GM23338 (cell line): Measurements from ENCODE around the gene SOX1. TPM values are rescaled to one million over a fixed set of nuclear protein-coding genes. Genes with fewer than 3 reads are reported as not detected.

ENCODE experiments used
- ATAC-seq: fragments of 200-7000 bp; cut with Tn5 transposase; 3 replicates; pipeline ENCODE4 v1.9.1; 2020
- DNase-seq: peaks from one replicate; pipeline ENCODE4 v3.0.0-alpha.2; 2015; ENCODE audit warnings: low spot score
- H2AFZ ChIP-seq: fragments of 200-600 bp; sonication (generic); 2 replicates; pipeline ENCODE4 v1.8.0; 2016; ENCODE audit warnings: antibody characterized with exemption, mild to moderate bottlenecking, moderate library complexity
- H3F3A ChIP-seq: fragments of 200-600 bp; sonication (generic); replicated peaks from 2 replicates; pipeline ENCODE4 v1.8.0; 2017; ENCODE audit warnings: antibody characterized with exemption, mixed run types, low read depth
- H3K27ac ChIP-seq: fragments of 200-600 bp; sonication (generic); 2 replicates; pipeline ENCODE4 v1.6.1; 2016; ENCODE audit warnings: low read depth
- H3K27me3 ChIP-seq: fragments of 200-600 bp; sonication (generic); 2 replicates; pipeline ENCODE4 v1.8.0; 2016; ENCODE audit warnings: mild to moderate bottlenecking, mixed run types, moderate library complexity; ENCODE audit not compliant: insufficient read depth
- H3K36me3 ChIP-seq: fragments of 200-600 bp; sonication (generic); 2 replicates; pipeline ENCODE4 v1.8.0; 2016; ENCODE audit warnings: mild to moderate bottlenecking; ENCODE audit not compliant: insufficient read depth
- H3K4me1 ChIP-seq: fragments of 200-600 bp; sonication (generic); 2 replicates; pipeline ENCODE4 v1.8.0; 2016; ENCODE audit warnings: mild to moderate bottlenecking, moderate library complexity; ENCODE audit not compliant: insufficient read depth
- H3K4me2 ChIP-seq: fragments of 200-600 bp; sonication (generic); 2 replicates; pipeline ENCODE4 v1.7.1; 2017; ENCODE audit warnings: mixed run types
- H3K4me3 ChIP-seq: fragments of 200-600 bp; sonication (generic); 2 replicates; pipeline ENCODE4 v1.6.1; 2016; ENCODE audit warnings: mixed run types
- H3K79me2 ChIP-seq: fragments of 200-600 bp; sonication (generic); replicated peaks from 2 replicates; pipeline ENCODE4 v1.8.0; 2017; ENCODE audit warnings: mild to moderate bottlenecking; ENCODE audit not compliant: insufficient read depth
- H3K9me2 ChIP-seq: fragments of 200-600 bp; sonication (generic); 2 replicates; pipeline ENCODE4 v1.8.0; 2017; ENCODE audit not compliant: insufficient read depth
- H4K20me1 ChIP-seq: fragments of 200-600 bp; sonication (generic); replicated peaks from 2 replicates; pipeline ENCODE4 v1.8.0; 2017; ENCODE audit warnings: mild to moderate bottlenecking; ENCODE audit not compliant: insufficient read depth
- H3K27ac Mint-ChIP-seq: 2 replicates; pipeline ENCODE4 v1.8.0; 2020; ENCODE audit warnings: inconsistent platforms, mild to moderate bottlenecking, moderate library complexity, mixed read lengths
- H3K27me3 Mint-ChIP-seq: 3 replicates; pipeline ENCODE4 v1.8.0; 2022; ENCODE audit warnings: low read depth, mild to moderate bottlenecking, moderate library complexity, mixed read lengths, inconsistent platforms; ENCODE audit not compliant: insufficient read depth, poor library complexity
- H3K36me3 Mint-ChIP-seq: 3 replicates; pipeline ENCODE4 v1.8.0; 2021; ENCODE audit warnings: low read depth, mild to moderate bottlenecking, inconsistent platforms, moderate library complexity, mixed read lengths
- H3K4me1 Mint-ChIP-seq: 3 replicates; pipeline ENCODE4 v1.8.0; 2020; ENCODE audit warnings: mild to moderate bottlenecking, inconsistent platforms, mixed read lengths
- H3K4me3 Mint-ChIP-seq: 3 replicates; pipeline ENCODE4 v1.8.0; 2021; ENCODE audit warnings: moderate library complexity, mild to moderate bottlenecking, inconsistent platforms, mixed read lengths
- H3K9me3 Mint-ChIP-seq: 3 replicates; pipeline ENCODE4 v1.8.0; 2020; ENCODE audit warnings: moderate library complexity, mild to moderate bottlenecking, inconsistent platforms, mixed read lengths
- CREB1 ChIP-seq: fragments of 250-450 bp; sonication (Bioruptor Pico); IDR thresholded peaks from 2 replicates; pipeline ENCODE4 v1.5.0; 2020; ENCODE audit warnings: low read depth, mild to moderate bottlenecking, moderate library complexity
- EZH2 ChIP-seq: fragments of 200-600 bp; sonication (generic); IDR thresholded peaks from one replicate; pipeline ENCODE4 v1.8.0; 2017; ENCODE audit warnings: antibody characterized with exemption, mild to moderate bottlenecking, low read depth; ENCODE audit not compliant: unreplicated experiment
- EZH2phosphoT487 ChIP-seq: fragments of 200-600 bp; sonication (generic); IDR thresholded peaks from one replicate; pipeline ENCODE4 v1.8.1; 2018; ENCODE audit warnings: antibody characterized with exemption; ENCODE audit not compliant: unreplicated experiment
- JUNB ChIP-seq: IDR thresholded peaks from one replicate; pipeline ENCODE4 v1.6.1; 2016; ENCODE audit warnings: antibody characterized with exemption; ENCODE audit not compliant: unreplicated experiment
- NANOG ChIP-seq: IDR thresholded peaks from 2 replicates; pipeline ENCODE4 v1.6.1; 2016; ENCODE audit warnings: antibody characterized with exemption, borderline replicate concordance
- POLR2AphosphoS5 ChIP-seq: IDR thresholded peaks from 2 replicates; pipeline ENCODE4 v1.6.1; 2016; ENCODE audit warnings: antibody characterized with exemption, low read depth
- STAT1 ChIP-seq: IDR thresholded peaks from one replicate; pipeline ENCODE4 v1.6.1; 2016; ENCODE audit warnings: antibody characterized with exemption; ENCODE audit not compliant: unreplicated experiment
- ZNF114 ChIP-seq: fragments of 250-450 bp; sonication (Bioruptor Pico); IDR thresholded peaks from 2 replicates; pipeline ENCODE4 v1.5.0; 2020; ENCODE audit warnings: mild to moderate bottlenecking, moderate library complexity
- ZNF331 ChIP-seq: fragments of 250-450 bp; sonication (Bioruptor Pico); IDR thresholded peaks from 2 replicates; pipeline ENCODE4 v1.5.0; 2020; ENCODE audit warnings: low read depth, mild to moderate bottlenecking, moderate library complexity
- polyA plus RNA-seq: library from polyadenylated mRNA; unstranded; fragments of >200 nt; fragmentation: Nextera tagmentation; extraction: Ambion mirVana; gene quantifications from 2 replicates; pipeline ENCODE4 v1.2.1, GENCODE V29; 2016
- total RNA-seq: library from RNA; depleted of rRNA; stranded (reverse); fragments of >200 nt; shearing (Covaris generic); gene quantifications from 2 replicates; pipeline ENCODE4 v1.2.3, GENCODE V29; 2014
- TF ChIP-seq, protein P1 (sequence below): IDR thresholded peaks from 2 replicates; pipeline ENCODE4 v1.6.1; 2016; ENCODE audit warnings: antibody characterized with exemption
- TF ChIP-seq, protein P2 (sequence below): IDR thresholded peaks from one replicate; pipeline ENCODE4 v1.6.1; 2018; ENCODE audit warnings: antibody characterized with exemption; ENCODE audit not compliant: unreplicated experiment
- TF ChIP-seq, protein P3 (sequence below), 2 experiments: fragments of 200-600 bp in 1 of 2; sonication (generic) in 1 of 2; conservative IDR thresholded peaks; 2 replicates each; pipeline versions ENCODE4 v1.5.1 to v1.6.1; 2016 to 2017; ENCODE audit warnings: antibody characterized with exemption in 2 of 2, low read depth in 2 of 2, mild to moderate bottlenecking in 2 of 2, moderate library complexity in 1 of 2
- TF ChIP-seq, protein P4 (sequence below): fragments of 250-450 bp; sonication (Bioruptor Pico); IDR thresholded peaks from 2 replicates; pipeline ENCODE4 v1.5.0; 2020; ENCODE audit warnings: mild to moderate bottlenecking, moderate library complexity

SOX1 gene
- total and polyA plus RNA-seq, 2 experiments from 2014 or later = 0.10 to 0.17 TPM

DNA sequence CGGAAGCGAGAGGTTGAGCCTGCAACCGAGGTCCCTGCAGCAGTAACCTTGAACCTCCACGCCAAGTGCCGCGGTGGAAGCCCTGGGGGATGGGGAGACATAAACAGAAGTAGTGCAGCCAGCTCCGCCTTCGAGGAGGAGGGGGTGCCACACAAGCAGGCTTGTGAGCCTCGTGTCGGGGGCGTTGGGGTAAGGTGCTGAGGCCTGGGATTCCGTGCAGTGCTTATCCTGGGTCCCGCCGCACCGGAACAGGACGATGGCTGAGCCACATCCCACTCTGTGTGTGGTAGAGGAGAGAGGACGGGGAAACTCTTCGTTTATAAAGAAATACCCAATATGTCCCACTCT is 51.0 kb downstream of the SOX1 start:
- no peaks in the 10 kb centered on the region; the same call in 2 of the 3 replicates for H3K9me3 Mint-ChIP-seq
- DNase-seq = no peak
- Histone ChIP-seq H3K27me3 (no peaks in the 10 kb centered on the region), H3K79me2 (no peaks in the 10 kb centered on the region), H2AFZ (no peak overlapping the region), H4K20me1 (no peaks in the 10 kb centered on the region), H3K27ac (no peak overlapping the region), H3K4me1 (no peaks in the 10 kb centered on the region), H3F3A (no peaks in the 10 kb centered on the region), H3K4me3 (no peak overlapping the region), H3K4me2 (no peak overlapping the region), H3K36me3 (no peaks in the 10 kb centered on the region), H3K9me2 (no peaks in the 10 kb centered on the region)
- no peak overlapping the region for H3K4me3 Mint-ChIP-seq
- no peaks in the 10 kb centered on the region for H3K36me3 Mint-ChIP-seq
- peak; percentile 19; the same call in 2 of the 3 replicates for ATAC-seq
- H3K4me1 Mint-ChIP-seq = no peaks in the 10 kb centered on the region; the same call in 2 of the 3 replicates
- no peak overlapping the region for H3K27ac Mint-ChIP-seq
- no peak for TF ChIP-seq CREB1
- no peak for TF ChIP-seq EZH2
- TF ChIP-seq, protein P1, sequence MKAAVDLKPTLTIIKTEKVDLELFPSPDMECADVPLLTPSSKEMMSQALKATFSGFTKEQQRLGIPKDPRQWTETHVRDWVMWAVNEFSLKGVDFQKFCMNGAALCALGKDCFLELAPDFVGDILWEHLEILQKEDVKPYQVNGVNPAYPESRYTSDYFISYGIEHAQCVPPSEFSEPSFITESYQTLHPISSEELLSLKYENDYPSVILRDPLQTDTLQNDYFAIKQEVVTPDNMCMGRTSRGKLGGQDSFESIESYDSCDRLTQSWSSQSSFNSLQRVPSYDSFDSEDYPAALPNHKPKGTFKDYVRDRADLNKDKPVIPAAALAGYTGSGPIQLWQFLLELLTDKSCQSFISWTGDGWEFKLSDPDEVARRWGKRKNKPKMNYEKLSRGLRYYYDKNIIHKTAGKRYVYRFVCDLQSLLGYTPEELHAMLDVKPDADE = no peak
- no peak for TF ChIP-seq ZNF114 (CRISPR knock-in tag)
- TF ChIP-seq, protein P2, sequence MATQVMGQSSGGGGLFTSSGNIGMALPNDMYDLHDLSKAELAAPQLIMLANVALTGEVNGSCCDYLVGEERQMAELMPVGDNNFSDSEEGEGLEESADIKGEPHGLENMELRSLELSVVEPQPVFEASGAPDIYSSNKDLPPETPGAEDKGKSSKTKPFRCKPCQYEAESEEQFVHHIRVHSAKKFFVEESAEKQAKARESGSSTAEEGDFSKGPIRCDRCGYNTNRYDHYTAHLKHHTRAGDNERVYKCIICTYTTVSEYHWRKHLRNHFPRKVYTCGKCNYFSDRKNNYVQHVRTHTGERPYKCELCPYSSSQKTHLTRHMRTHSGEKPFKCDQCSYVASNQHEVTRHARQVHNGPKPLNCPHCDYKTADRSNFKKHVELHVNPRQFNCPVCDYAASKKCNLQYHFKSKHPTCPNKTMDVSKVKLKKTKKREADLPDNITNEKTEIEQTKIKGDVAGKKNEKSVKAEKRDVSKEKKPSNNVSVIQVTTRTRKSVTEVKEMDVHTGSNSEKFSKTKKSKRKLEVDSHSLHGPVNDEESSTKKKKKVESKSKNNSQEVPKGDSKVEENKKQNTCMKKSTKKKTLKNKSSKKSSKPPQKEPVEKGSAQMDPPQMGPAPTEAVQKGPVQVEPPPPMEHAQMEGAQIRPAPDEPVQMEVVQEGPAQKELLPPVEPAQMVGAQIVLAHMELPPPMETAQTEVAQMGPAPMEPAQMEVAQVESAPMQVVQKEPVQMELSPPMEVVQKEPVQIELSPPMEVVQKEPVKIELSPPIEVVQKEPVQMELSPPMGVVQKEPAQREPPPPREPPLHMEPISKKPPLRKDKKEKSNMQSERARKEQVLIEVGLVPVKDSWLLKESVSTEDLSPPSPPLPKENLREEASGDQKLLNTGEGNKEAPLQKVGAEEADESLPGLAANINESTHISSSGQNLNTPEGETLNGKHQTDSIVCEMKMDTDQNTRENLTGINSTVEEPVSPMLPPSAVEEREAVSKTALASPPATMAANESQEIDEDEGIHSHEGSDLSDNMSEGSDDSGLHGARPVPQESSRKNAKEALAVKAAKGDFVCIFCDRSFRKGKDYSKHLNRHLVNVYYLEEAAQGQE = no peak
- TF ChIP-seq POLR2AphosphoS5 = no peak
- TF ChIP-seq, protein P3, sequence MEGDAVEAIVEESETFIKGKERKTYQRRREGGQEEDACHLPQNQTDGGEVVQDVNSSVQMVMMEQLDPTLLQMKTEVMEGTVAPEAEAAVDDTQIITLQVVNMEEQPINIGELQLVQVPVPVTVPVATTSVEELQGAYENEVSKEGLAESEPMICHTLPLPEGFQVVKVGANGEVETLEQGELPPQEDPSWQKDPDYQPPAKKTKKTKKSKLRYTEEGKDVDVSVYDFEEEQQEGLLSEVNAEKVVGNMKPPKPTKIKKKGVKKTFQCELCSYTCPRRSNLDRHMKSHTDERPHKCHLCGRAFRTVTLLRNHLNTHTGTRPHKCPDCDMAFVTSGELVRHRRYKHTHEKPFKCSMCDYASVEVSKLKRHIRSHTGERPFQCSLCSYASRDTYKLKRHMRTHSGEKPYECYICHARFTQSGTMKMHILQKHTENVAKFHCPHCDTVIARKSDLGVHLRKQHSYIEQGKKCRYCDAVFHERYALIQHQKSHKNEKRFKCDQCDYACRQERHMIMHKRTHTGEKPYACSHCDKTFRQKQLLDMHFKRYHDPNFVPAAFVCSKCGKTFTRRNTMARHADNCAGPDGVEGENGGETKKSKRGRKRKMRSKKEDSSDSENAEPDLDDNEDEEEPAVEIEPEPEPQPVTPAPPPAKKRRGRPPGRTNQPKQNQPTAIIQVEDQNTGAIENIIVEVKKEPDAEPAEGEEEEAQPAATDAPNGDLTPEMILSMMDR (conservative IDR thresholded peaks at IDR 0.05; ENCODE audit: low read depth in 2 of 2) = no peak
- TF ChIP-seq NANOG = no peak
- TF ChIP-seq, protein P4, sequence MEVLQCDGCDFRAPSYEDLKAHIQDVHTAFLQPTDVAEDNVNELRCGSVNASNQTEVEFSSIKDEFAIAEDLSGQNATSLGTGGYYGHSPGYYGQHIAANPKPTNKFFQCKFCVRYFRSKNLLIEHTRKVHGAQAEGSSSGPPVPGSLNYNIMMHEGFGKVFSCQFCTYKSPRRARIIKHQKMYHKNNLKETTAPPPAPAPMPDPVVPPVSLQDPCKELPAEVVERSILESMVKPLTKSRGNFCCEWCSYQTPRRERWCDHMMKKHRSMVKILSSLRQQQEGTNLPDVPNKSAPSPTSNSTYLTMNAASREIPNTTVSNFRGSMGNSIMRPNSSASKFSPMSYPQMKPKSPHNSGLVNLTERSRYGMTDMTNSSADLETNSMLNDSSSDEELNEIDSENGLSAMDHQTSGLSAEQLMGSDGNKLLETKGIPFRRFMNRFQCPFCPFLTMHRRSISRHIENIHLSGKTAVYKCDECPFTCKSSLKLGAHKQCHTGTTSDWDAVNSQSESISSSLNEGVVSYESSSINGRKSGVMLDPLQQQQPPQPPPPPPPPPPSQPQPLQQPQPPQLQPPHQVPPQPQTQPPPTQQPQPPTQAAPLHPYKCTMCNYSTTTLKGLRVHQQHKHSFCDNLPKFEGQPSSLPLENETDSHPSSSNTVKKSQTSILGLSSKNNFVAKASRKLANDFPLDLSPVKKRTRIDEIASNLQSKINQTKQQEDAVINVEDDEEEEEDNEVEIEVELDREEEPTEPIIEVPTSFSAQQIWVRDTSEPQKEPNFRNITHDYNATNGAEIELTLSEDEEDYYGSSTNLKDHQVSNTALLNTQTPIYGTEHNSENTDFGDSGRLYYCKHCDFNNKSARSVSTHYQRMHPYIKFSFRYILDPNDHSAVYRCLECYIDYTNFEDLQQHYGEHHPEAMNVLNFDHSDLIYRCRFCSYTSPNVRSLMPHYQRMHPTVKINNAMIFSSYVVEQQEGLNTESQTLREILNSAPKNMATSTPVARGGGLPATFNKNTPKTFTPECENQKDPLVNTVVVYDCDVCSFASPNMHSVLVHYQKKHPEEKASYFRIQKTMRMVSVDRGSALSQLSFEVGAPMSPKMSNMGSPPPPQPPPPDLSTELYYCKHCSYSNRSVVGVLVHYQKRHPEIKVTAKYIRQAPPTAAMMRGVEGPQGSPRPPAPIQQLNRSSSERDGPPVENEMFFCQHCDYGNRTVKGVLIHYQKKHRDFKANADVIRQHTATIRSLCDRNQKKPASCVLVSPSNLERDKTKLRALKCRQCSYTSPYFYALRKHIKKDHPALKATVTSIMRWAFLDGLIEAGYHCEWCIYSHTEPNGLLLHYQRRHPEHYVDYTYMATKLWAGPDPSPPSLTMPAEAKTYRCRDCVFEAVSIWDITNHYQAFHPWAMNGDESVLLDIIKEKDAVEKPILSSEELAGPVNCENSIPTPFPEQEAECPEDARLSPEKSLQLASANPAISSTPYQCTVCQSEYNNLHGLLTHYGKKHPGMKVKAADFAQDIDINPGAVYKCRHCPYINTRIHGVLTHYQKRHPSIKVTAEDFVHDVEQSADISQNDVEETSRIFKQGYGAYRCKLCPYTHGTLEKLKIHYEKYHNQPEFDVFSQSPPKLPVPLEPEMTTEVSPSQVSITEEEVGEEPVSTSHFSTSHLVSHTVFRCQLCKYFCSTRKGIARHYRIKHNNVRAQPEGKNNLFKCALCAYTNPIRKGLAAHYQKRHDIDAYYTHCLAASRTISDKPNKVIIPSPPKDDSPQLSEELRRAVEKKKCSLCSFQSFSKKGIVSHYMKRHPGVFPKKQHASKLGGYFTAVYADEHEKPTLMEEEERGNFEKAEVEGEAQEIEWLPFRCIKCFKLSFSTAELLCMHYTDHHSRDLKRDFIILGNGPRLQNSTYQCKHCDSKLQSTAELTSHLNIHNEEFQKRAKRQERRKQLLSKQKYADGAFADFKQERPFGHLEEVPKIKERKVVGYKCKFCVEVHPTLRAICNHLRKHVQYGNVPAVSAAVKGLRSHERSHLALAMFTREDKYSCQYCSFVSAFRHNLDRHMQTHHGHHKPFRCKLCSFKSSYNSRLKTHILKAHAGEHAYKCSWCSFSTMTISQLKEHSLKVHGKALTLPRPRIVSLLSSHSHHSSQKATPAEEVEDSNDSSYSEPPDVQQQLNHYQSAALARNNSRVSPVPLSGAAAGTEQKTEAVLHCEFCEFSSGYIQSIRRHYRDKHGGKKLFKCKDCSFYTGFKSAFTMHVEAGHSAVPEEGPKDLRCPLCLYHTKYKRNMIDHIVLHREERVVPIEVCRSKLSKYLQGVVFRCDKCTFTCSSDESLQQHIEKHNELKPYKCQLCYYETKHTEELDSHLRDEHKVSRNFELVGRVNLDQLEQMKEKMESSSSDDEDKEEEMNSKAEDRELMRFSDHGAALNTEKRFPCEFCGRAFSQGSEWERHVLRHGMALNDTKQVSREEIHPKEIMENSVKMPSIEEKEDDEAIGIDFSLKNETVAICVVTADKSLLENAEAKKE (CRISPR knock-in tag) = no peak
- no peak for TF ChIP-seq JUNB
- TF ChIP-seq EZH2phosphoT487 = no peak
- TF ChIP-seq STAT1 = no peak
- TF ChIP-seq ZNF331 (CRISPR knock-in tag) = no peak
- peaks cover 20% of the 10 kb centered on the region for H3K27me3 Mint-ChIP-seq
